T-helper 9 cell (primary cell): ENCODE results near the gene BFSP2.

Experiments
- DNase-seq: peaks from one replicate; pipeline ENCODE4 v3.0.0-alpha.2; 2020
- total RNA-seq, 2 donors: gene quantifications; one replicate each; lab custom pipeline; 2026; lab: John Stamatoyannopoulos, UW

BFSP2 gene, protein sequence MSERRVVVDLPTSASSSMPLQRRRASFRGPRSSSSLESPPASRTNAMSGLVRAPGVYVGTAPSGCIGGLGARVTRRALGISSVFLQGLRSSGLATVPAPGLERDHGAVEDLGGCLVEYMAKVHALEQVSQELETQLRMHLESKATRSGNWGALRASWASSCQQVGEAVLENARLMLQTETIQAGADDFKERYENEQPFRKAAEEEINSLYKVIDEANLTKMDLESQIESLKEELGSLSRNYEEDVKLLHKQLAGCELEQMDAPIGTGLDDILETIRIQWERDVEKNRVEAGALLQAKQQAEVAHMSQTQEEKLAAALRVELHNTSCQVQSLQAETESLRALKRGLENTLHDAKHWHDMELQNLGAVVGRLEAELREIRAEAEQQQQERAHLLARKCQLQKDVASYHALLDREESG
- total RNA-seq: 0 to 0.07 reads per million in 2 donors

DNA sequence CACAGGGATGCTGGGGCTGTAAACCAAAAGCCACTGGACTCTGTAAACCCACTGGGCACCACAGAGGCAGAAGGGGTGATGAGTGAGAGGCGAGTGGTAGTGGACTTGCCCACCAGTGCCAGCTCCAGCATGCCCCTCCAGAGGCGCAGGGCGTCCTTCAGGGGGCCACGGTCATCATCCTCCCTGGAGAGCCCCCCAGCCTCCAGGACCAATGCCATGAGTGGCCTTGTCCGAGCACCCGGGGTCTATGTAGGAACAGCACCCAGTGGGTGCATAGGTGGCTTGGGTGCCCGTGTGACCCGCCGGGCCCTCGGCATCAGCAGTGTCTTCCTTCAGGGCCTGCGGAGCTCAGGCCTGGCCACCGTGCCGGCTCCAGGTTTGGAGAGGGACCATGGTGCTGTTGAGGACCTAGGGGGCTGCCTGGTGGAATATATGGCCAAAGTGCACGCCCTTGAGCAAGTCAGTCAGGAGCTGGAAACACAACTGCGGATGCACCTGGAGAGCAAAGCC is at the start of gene BFSP2:
TSS of gene BFSP2 (plus strand) at position 51 of the 510 bp plus-strand sequence. CDS start at position 79, 28 bp downstream.
- DNase-seq: no peak

DNA sequence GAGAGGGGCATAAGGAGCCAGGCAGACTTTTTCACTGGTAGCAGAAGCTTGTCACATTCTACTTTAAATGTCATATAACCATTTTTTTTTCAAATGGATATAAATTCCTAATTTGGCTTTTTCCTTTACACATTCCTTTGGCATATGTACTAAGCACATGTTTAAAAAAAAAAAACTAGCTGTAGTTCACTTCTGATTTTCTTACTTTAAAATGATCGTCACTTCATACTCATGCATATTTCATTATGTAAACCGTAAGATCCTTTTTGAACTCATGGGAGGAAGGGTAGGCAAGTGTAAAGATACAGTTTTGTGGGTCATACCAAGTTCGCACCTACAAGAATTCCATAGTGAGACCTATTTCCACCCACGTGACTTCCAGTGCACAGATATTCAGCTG is 45.1 kb upstream of the BFSP2 start:
- no peak for DNase-seq

DNA sequence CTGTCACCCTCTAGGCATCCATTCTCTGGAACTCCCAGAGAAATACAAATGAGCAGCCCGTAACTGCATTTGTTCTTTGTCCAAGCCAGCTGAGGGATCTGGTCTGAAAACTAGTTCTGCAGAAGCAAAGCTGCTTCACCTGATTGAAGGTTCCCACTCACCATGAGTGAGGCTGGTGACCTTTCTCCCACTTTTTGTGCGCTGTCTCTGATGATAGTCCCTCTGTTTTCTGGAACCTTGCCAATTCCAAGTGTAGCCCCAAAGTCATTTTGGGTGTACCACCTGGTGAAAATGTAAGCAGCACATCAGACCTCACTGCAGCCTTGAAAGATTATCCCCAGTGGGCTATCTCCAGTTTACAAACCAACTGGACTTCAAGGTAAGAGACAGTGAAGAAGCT is 39.4 kb upstream of the BFSP2 start:
- no peak for DNase-seq

DNA sequence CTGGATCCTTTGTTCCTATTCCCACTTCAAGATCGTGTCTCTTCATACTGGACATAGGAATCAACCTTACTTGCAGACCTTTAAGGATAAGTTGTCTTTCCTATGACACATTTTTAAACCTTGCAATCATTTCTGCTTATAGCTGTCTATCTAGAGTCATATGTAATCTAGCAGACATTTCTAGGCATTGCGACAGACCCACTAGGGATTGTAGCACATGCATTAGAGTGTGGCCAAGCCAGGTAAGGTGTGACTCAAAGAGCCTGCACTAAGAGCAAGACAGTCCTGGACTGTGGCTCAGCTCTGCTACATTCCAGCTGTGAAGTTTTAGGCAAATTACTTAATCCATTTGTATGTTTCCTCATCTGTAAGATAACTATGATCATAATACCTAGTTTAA is 38.8 kb upstream of the BFSP2 start:
- no peak for DNase-seq

DNA sequence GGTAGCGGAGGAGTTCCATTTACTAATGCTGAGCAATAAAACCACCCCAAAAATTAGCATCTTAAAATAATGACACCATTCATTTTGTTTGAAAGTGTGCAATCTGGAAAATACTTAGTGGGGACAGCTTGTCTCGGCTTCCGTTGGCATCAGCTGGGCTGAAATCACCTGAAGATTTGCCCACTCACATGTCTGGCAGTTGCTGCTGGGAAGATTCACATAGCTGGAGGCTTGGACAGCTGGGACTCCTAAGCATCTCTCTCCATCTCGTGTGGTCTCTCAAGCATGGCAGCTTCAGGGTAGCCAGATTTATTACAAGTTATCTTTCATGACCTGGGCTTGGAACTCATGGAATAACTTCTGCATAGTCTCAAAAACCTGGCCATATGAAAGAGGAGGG is 38.4 kb upstream of the BFSP2 start:
- no peak for DNase-seq

DNA sequence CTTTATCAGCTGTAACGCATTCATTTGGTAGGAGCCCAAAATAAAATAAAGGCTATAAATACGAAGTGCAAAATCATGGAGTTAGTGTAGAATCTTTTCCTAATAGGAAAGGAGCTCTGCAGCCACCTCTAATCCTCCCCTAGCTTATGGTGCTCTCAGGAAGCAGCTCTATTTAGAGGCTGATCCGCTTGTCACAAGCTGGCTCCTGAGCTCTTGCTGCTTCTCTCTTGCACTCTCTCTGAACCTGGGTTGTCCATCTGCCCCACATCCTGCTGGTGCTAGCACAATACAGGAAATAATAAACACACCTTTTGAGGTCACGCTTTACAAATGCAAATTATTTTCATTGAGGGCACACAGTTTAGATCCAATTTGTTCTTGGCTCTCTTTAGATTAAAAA is 37.3 kb upstream of the BFSP2 start:
- DNase-seq: no peak

DNA sequence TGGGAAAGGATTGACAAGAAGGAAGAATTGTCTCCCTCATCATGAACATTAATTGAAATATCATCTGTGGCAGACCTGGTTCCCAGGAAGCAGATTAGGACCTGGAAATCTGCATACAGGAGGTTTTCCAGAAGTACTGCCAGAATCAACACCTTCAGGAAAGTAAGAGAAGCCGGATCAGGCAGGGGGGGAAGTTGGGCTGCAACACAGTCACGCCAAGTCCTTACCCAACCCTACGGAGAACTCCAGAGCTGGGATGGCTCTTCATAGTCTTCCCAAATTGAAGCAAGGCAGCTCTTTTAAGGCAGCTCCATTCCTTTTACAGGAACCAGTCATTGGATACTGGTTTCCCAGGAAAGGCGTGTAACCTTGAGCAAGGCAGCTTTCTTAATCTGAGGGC is 35.2 kb upstream of the BFSP2 start:
- no peak for DNase-seq

DNA sequence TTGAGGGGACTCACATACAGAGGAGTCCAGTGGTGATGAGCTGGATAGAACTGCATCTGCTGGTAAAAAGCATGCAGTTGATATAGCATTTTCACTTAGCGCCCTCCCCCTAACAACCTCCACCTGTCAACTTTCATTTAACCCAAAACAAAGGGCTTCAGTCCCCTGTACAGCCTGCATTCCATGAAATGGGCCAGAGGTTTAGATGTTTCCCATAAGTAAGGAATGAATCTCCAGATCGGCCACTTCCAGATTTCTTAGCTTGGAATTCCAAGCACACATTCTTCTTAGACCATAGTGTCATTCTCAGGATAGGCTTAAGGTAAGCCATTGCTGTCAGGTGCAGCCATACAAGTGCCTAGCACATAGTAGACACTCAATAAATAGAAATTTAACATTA is 32.9 kb upstream of the BFSP2 start:
- DNase-seq: no peak

DNA sequence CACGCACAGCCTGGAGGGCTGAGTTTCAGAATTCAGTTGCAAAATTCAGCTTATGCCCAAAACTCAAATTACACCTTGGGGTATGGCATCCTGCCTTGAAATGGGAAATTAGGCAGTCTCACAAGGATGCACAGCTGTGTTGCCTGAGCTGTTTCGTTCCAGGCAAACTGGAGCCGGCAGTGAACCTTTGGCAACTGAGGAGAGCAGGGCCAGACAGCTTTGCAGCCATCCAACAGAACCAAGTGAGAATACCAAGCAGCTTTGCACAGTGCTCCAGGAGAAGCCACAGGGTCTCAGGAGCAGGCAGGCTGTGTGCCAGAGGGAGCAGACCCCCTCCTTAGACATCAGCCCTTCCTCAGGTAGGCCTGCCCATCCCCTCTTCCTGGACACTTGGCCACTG is 32.5 kb upstream of the BFSP2 start:
- DNase-seq: no peak

DNA sequence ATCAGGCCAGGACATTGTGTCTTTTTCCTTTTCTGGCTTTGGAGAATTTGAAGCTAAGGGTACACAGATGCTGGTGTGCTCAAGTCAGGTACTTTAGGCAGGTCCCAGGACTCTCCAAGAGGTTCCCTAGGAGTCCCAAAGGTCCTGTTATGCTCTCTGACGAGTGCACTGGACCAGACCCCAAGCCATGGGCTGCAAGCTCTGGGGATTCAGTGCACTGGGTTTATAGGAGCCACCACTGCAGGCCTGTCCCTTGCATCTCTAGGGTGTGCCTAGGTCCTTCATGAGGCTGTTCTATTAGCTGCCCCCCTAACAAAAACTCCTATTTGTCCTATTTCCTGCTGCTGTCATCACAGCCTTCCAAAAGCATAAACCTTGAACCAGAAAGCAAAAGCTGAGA is 31.9 kb upstream of the BFSP2 start:
- no peak for DNase-seq

DNA sequence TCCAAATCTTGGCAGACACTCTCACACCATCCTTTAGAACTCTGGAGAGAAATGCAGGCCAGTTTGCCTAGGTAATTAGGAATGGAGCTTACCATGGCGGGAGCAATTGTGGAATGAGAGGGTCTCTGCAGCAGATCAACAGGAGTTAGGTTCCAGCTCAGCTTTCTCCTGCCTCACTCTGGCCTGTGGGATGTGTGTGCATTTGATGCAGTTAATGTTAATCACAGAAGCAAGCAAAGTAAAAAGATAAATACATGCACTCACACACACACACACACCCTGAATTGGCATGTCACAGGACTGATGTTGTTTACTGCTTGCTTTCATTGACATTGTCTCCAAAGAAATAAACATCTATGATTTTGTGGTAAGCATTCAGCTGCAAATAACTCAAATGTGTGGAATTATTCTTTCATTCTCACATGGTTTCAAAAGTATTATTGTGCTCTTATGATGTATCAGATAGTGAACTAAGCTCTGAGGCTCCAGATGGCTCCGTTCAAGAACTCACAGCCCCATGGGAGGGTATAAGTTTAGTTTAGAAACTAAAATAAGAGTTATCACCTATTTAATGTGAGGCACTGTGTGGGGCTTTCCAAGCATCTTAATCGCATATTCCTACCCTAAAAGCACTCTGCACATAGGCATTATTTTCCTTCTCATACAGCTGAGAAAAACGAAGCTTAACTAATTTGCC is 31.3 kb upstream of the BFSP2 start:
- no peak for DNase-seq

DNA sequence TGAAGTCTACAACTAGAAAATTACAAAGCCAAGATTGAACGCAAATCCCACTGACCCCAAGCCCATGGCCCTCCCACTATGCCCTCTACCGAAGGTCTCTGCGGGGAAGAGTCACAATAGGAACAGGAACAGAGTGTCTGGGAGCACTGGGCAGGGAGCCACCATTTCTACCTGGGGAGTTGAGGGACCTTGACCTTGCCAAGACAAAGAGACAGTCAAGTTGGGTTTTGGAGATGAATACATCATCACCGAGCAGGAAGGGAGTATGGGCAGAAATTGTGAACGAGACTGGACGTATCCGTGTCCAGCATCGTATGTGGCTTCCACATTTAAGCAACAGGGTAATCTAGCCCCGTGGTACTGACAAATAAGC is 30.8 kb upstream of the BFSP2 start:
- no peak for DNase-seq

DNA sequence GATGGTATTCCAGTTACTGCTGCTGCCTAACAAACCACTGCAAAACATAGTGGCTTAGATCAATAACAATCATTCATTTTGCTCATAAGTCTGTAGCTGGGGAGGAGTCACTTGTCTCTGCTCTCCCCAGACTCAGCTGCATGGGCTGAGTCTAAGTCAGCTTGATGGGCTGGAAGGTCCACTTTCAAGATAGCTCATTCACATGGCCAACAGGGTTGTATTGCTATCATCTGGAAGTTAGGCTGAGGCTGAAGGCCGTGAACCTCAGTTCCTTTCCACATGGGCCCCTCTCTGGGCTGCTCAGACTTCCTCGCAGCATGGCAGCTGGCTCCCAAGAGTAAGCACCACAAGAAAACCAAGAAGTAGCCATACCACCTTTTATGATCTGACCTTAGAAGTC is 28.7 kb upstream of the BFSP2 start:
- no peak for DNase-seq

DNA sequence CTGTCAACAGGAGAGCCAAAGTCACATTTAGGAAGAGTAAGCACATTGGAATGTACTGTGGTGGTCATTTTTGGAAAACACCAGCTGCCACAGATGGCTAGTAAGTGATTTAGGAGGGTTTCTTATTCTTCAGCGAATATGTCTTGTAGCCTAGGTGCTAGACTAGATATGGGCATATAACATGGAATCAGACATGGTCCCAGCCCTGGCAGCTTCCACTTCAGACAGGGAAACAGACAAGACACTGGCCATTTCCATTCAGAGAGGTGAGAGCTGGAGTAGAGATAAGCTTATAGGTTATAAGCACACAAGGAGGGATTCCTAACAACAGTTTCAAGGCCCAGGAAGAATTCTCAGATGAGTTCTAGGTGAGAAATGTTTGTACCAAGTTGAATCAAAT is 28.2 kb upstream of the BFSP2 start:
- no peak for DNase-seq

DNA sequence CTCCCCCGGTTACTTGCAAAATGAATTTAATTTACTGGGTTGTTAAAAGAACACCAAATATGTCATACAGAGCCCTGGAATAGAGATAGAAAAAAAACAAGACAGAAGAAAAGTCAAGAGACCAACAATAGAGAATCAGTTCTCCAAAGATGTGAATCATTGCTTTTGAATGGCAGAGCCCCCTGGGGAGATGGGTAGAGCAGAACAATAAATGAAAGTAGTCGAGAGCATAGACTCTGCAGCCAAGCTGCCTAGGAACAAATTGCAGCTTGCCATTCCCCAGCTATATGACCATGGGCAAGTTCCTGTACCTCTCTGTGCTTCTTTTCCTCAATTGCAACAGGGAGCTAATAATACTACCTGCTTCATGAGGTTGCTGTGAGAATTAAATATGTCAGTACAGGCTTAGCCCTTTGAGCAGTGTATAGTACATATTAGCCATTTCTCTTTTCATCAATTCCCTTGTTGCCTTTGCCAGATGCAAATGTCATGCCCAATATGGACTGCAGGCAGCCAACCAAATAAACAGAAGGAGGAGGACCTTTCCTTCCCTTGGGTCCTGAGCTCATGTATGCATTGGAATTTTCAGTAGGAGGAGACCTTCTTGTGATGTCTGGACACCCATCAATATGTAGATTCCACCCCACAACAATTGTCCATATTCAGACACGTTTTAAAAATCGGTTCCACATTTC is 25.0 kb upstream of the BFSP2 start:
- no peak for DNase-seq

DNA sequence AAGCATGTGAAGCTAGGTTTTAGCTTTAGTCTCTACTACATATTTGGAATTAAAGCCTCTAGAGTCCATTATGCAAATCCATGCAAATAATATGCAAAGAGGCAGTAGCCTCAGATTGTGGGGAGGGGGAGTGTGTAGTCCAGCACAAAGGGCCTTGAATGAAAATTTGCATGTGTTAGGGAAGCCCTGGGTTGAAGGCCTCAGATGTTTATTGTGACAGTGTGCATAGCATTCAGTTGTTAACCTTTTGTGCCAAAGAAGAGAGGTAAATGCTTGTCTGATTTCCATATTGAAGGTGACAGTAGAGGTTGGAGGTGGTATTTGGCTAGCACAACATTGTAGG is 24.5 kb upstream of the BFSP2 start:
- DNase-seq: no peak

DNA sequence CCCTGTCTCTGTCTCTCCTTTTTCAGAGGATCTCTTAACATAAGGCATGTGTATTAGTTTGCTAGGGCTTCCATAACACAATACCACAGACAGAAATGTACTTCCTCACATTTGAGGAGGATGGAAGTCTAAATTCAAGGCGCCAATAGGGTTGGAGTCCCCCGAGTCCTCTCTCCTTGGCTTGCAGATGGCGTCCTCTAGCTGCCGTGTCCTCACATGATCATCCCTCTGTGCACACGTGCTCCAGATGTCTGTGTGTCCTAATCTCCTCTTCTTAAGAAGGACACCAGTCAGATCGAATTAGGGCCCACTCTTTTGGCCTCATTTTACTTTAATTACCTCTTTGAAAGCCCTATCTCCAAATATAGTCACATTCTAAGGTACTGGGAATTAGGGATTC is 23.0 kb upstream of the BFSP2 start:
- no peak for DNase-seq

DNA sequence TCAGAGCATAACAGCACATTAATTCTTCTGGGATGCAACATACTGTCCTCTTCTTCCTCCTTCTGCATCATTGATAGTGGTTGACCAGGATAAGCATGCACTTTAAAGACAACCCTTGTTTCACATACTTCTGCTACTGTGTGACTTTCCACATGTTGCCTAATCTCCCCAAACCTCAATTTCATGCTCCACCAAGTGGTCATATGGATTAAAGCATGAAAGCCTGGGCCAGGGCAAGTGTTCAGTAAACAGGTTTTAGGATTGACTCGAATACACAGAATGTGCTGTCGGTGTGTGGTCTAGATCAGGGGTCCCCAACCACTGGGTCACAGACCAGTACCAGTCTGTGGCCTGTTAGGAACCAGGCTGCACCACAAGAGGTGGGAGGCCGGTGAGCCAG is 22.5 kb upstream of the BFSP2 start:
- DNase-seq: no peak

DNA sequence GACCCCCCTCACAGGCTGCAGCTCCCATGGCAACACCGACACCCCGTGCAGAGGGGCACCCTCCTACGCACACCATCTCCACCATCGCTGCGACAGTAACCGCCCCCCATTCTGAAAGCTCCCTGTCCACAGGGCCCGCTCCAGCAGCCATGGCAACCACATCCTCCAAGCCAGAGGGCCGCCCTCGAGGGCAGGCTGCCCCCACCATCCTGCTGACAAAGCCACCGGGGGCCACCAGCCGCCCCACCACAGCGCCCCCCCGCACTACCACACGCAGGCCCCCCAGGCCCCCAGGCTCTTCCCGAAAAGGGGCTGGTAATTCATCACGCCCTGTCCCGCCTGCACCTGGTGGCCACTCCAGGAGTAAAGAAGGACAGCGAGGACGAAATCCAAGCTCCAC is 19.9 kb upstream of the BFSP2 start:
- DNase-seq: no peak

DNA sequence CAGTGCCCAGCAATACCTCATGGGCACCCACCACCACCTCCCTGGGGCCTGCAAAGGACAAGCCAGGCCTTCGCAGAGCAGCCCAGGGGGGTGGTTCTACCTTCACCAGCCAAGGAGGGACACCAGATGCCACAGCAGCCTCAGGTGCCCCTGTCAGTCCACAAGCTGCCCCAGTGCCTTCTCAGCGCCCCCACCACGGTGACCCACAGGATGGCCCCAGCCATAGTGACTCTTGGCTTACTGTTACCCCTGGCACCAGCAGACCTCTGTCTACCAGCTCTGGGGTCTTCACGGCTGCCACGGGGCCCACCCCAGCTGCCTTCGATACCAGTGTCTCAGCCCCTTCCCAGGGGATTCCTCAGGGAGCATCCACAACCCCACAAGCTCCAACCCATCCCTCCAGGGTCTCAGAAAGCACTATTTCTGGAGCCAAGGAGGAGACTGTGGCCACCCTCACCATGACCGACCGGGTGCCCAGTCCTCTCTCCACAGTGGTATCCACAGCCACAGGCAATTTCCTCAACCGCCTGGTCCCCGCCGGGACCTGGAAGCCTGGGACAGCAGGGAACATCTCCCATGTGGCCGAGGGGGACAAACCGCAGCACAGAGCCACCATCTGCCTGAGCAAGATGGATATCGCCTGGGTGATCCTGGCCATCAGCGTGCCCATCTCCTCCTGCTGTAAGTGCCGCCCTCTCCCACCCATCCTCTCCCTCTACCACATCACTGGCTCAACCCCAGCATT is 19.2 kb upstream of the BFSP2 start:
- DNase-seq: no peak

DNA sequence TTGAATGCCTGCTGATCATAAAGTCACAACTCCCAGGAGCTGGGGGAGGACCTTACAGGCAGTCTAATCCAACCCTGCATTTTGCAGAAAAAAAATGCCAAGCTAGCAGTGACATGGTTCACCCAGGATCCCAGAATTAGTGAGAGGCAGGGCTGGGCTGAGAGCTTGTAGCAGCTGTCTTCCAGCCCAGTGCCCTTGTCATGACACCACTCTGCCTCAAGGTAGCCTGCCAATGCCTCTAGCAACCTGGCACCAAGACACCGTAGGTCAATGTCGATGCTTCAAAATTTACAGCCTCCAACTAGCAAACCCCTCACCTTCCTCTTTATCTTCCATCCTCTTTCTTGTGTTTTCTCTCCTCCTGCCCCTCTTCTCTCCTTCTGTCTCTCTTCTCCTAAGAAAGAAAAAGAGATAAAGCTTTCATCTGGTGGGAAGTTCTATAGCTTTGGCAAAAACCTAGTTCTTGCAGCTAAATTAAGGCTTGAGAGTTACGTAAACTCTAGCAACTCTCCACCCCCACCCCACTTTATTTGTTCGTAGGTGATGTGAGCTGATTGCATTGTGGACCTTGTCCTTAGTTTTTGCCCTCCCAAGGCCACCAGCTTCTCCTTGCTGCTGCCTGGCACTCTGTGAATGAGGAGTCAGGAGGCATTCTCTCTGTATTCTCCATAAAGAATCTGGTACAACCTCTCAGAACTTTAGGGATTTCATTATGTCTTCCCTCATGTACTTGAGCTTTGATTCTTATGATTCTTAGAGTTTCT is 18.3 kb upstream of the BFSP2 start:
- DNase-seq: no peak

DNA sequence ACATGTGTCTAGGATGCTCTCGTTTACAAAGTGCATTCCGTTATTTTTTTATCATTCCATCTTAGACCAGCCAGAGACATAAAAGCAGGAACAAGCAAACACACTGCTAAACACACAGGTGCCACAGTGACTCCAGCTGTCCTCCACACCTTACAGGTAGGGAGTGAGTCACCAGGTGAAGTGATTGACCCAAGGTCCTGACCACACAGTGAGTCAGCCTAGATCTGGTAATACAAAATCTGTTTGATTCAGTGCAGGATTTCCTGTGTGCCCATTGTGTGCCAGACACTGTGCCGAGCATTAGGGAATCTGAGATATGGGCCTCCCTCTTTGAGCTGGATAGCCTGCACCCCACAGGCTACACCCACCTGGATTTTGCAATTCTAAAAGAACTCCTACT is 16.7 kb upstream of the BFSP2 start:
- no peak for DNase-seq
